Activated naive CD8-positive, alpha-beta T cell treated with anti-CD3 and anti-CD28 coated beads for 36 hours (primary cell): ENCODE measurements around the gene TMEM88. TPM values are rescaled to one million over a fixed set of nuclear protein-coding genes. Genes with fewer than 3 reads are reported as not detected.

Source experiments
- DNase-seq: peaks from one replicate; pipeline ENCODE4 v3.0.0; 2021
- H3K27ac Mint-ChIP-seq: one replicate; pipeline ENCODE4 v1.8.0; 2022; ENCODE audit warnings: mild to moderate bottlenecking, moderate library complexity, mixed read lengths
- H3K27me3 Mint-ChIP-seq: one replicate; pipeline ENCODE4 v1.8.0; 2022; ENCODE audit warnings: mild to moderate bottlenecking, mixed read lengths
- H3K36me3 Mint-ChIP-seq: one replicate; pipeline ENCODE4 v1.8.0; 2021; ENCODE audit warnings: mild to moderate bottlenecking, mixed read lengths
- H3K4me1 Mint-ChIP-seq: one replicate; pipeline ENCODE4 v1.8.0; 2021; ENCODE audit warnings: mixed read lengths
- H3K4me3 Mint-ChIP-seq: one replicate; pipeline ENCODE4 v1.8.0; 2022; ENCODE audit warnings: mild to moderate bottlenecking, moderate library complexity, mixed read lengths
- H3K9me3 Mint-ChIP-seq: one replicate; pipeline ENCODE4 v1.8.0; 2022; ENCODE audit warnings: mixed read lengths
- total RNA-seq, 2 experiments: library from RNA; stranded (reverse); gene quantifications; one replicate each; pipeline ENCODE4 v1.2.3, GENCODE V29; 2021

Gene TMEM88
- total RNA-seq, 2 experiments from 2014 or later: 4.2 to 4.8 TPM

GRCh38 chr17:7880076-7880868, 25.4 kb downstream of the TMEM88 start:
- H3K27me3 Mint-ChIP-seq: no peaks in the 10 kb centered on the region
- H3K4me1 Mint-ChIP-seq: peaks cover 5% of the 10 kb centered on the region
- H3K4me3 Mint-ChIP-seq: no peak overlapping the region
- H3K27ac Mint-ChIP-seq: no peak overlapping the region
- DNase-seq: no peak
- no peaks in the 10 kb centered on the region for H3K9me3 Mint-ChIP-seq
- peaks cover 12% of the 10 kb centered on the region for H3K36me3 Mint-ChIP-seq

GRCh38 chr17:7881276-7882054, 26.6 kb downstream of the TMEM88 start:
- no peak overlapping the region for H3K27ac Mint-ChIP-seq
- no peak for DNase-seq

GRCh38 chr17:7882068-7882467, 27.2 kb downstream of the TMEM88 start:
- no peak overlapping the region for H3K27ac Mint-ChIP-seq
- H3K4me3 Mint-ChIP-seq: no peak overlapping the region
- DNase-seq: no peak
- no peaks in the 10 kb centered on the region for H3K4me1 Mint-ChIP-seq
- no peaks in the 10 kb centered on the region for H3K9me3 Mint-ChIP-seq
- no peaks in the 10 kb centered on the region for H3K27me3 Mint-ChIP-seq
- peaks cover 8% of the 10 kb centered on the region for H3K36me3 Mint-ChIP-seq

More at GRCh38 chr17:7881276-7882054, 26.6 kb downstream of the TMEM88 start:
- Mint-ChIP-seq H3K36me3 (peaks cover 10% of the 10 kb centered on the region), H3K27me3 (no peaks in the 10 kb centered on the region), H3K4me3 (no peak overlapping the region), H3K9me3 (no peaks in the 10 kb centered on the region), H3K4me1 (peaks cover under 1% of the 10 kb centered on the region)

GRCh38 chr17:7882629-7883028, 27.8 kb downstream of the TMEM88 start:
- H3K27ac Mint-ChIP-seq: no peak overlapping the region
- H3K4me1 Mint-ChIP-seq: no peaks in the 10 kb centered on the region
- no peaks in the 10 kb centered on the region for H3K27me3 Mint-ChIP-seq
- no peak for DNase-seq
- H3K9me3 Mint-ChIP-seq: no peaks in the 10 kb centered on the region
- no peak overlapping the region for H3K4me3 Mint-ChIP-seq
- H3K36me3 Mint-ChIP-seq: peaks cover 6% of the 10 kb centered on the region

- DNase-seq: peak; percentile 12
- H3K4me1 Mint-ChIP-seq: no peaks in the 10 kb centered on the region
- no peaks in the 10 kb centered on the region for H3K9me3 Mint-ChIP-seq
- H3K4me3 Mint-ChIP-seq: peak overlapping the region; percentile 76
- no peaks in the 10 kb centered on the region for H3K27me3 Mint-ChIP-seq
- peak overlapping the region; percentile 87 for H3K27ac Mint-ChIP-seq
- peaks cover 6% of the 10 kb centered on the region for H3K36me3 Mint-ChIP-seq
Measured at GRCh38 chr17:7883781-7884386, 29.0 kb downstream of the TMEM88 start.

- Mint-ChIP-seq H3K4me1 (no peaks in the 10 kb centered on the region), H3K4me3 (peak overlapping the region; percentile 79), H3K36me3 (peaks cover 9% of the 10 kb centered on the region), H3K27me3 (no peaks in the 10 kb centered on the region), H3K9me3 (no peaks in the 10 kb centered on the region), H3K27ac (peak overlapping the region; percentile 86)
- peak; percentile 45 for DNase-seq
Measured at GRCh38 chr17:7884581-7885366, 29.9 kb downstream of the TMEM88 start.

GRCh38 chr17:7885367-7886226, 30.7 kb downstream of the TMEM88 start:
- H3K36me3 Mint-ChIP-seq: peaks cover 13% of the 10 kb centered on the region
- peak overlapping the region; percentile 66 for H3K27ac Mint-ChIP-seq
- DNase-seq: peak; percentile 62
- no peaks in the 10 kb centered on the region for H3K4me1 Mint-ChIP-seq
- no peaks in the 10 kb centered on the region for H3K9me3 Mint-ChIP-seq
- H3K27me3 Mint-ChIP-seq: no peaks in the 10 kb centered on the region
- H3K4me3 Mint-ChIP-seq: peak overlapping the region; percentile 59

- H3K27ac Mint-ChIP-seq: no peak overlapping the region
- H3K4me1 Mint-ChIP-seq: no peaks in the 10 kb centered on the region
- H3K36me3 Mint-ChIP-seq: peaks cover 16% of the 10 kb centered on the region
- H3K27me3 Mint-ChIP-seq: no peaks in the 10 kb centered on the region
- H3K4me3 Mint-ChIP-seq: no peak overlapping the region
- H3K9me3 Mint-ChIP-seq: no peaks in the 10 kb centered on the region
- DNase-seq: peak; percentile 65
Measured at GRCh38 chr17:7886227-7887037, 31.6 kb downstream of the TMEM88 start.

- Mint-ChIP-seq H3K4me1 (no peaks in the 10 kb centered on the region), H3K4me3 (no peak overlapping the region), H3K27me3 (no peaks in the 10 kb centered on the region), H3K36me3 (peaks cover 16% of the 10 kb centered on the region), H3K9me3 (no peaks in the 10 kb centered on the region), H3K27ac (no peak overlapping the region)
- no peak for DNase-seq
Measured at GRCh38 chr17:7887038-7887481, 32.2 kb downstream of the TMEM88 start.

GRCh38 chr17:7887482-7888183, 32.8 kb downstream of the TMEM88 start:
- Mint-ChIP-seq H3K27me3 (no peaks in the 10 kb centered on the region), H3K9me3 (no peaks in the 10 kb centered on the region), H3K4me3 (no peak overlapping the region), H3K27ac (no peak overlapping the region), H3K36me3 (peaks cover 16% of the 10 kb centered on the region), H3K4me1 (no peaks in the 10 kb centered on the region)
- peak; percentile 86 for DNase-seq

- H3K4me3 Mint-ChIP-seq: no peak within 1 kb of the TSS
- peak; percentile 63 for DNase-seq
- no peaks in the 10 kb centered on the region for H3K4me1 Mint-ChIP-seq
- peaks cover 18% of the 10 kb centered on the region for H3K36me3 Mint-ChIP-seq
- no peaks in the 10 kb centered on the region for H3K9me3 Mint-ChIP-seq
- no peaks in the 10 kb centered on the region for H3K27me3 Mint-ChIP-seq
- H3K27ac Mint-ChIP-seq: no peak within 1 kb of the TSS
Measured at GRCh38 chr17:7888184-7888920, 33.5 kb downstream of the TMEM88 start, which contains the start of gene CHD3. Gene CHD3, plus strand, starts transcription at chr17:7888789. Its CDS starts 212 bp downstream, at chr17:7889001.
